MCF 10A (cell line): ENCODE data around the gene ADGRG6. TPM values are rescaled to one million over a fixed set of nuclear protein-coding genes. Genes with fewer than 3 reads are reported as not detected.

Experiments used
- BruUV-seq: library from RNA; stranded (reverse); fragments of 400-500 nt; replicated peaks from 2 replicates; lab custom pipeline; 2021; lab: Mats Ljungman, UMichigan
- CTCF ChIA-PET: fragments of 300-600 bp; sonication (Branson Sonifier 250); formaldehyde crosslinking; extraction: SDS; loops from one replicate; lab custom pipeline; 2021; ENCODE audit warnings: antibody characterized with exemption, inconsistent platforms; lab: Yijun Ruan, JAX
- POLR2A ChIA-PET: fragments of 300-600, 350-650 bp; sonication (Branson Sonifier 250); formaldehyde crosslinking; extraction: SDS; loops from one replicate; lab custom pipeline; 2020; ENCODE audit warnings: antibody characterized with exemption, inconsistent platforms; lab: Yijun Ruan, JAX
- DNase-seq: peaks from one replicate; pipeline ENCODE4 v3.0.0-alpha.2; 2018; ENCODE audit not compliant: unreplicated experiment
- H3K27ac Mint-ChIP-seq: one replicate; pipeline ENCODE4 v1.8.0; 2022; ENCODE audit warnings: mild to moderate bottlenecking, low read depth, mixed read lengths; ENCODE audit not compliant: unreplicated experiment
- H3K27me3 Mint-ChIP-seq: one replicate; pipeline ENCODE4 v1.8.0; 2022; ENCODE audit warnings: mixed read lengths; ENCODE audit not compliant: insufficient read depth, unreplicated experiment
- H3K36me3 Mint-ChIP-seq: one replicate; pipeline ENCODE4 v1.8.0; 2022; ENCODE audit warnings: mild to moderate bottlenecking, moderate library complexity, mixed read lengths; ENCODE audit not compliant: insufficient read depth, unreplicated experiment
- H3K4me1 Mint-ChIP-seq: one replicate; pipeline ENCODE4 v1.8.0; 2022; ENCODE audit warnings: mixed read lengths; ENCODE audit not compliant: insufficient read depth, unreplicated experiment
- H3K4me3 Mint-ChIP-seq: one replicate; pipeline ENCODE4 v1.8.0; 2022; ENCODE audit warnings: mild to moderate bottlenecking, moderate library complexity, mixed read lengths; ENCODE audit not compliant: unreplicated experiment
- H3K9me3 Mint-ChIP-seq: one replicate; pipeline ENCODE4 v1.8.0; 2022; ENCODE audit warnings: mixed read lengths; ENCODE audit not compliant: unreplicated experiment
- CTCF ChIP-seq: fragments of 200-600 bp; IDR thresholded peaks from one replicate; pipeline ENCODE4 v1.8.0; 2022; ENCODE audit warnings: antibody characterized with exemption, mild to moderate bottlenecking; ENCODE audit not compliant: unreplicated experiment
- intact Hi-C: fragments of 100-400 bp; cut with micrococcal nuclease; formaldehyde crosslinking; loops from 2 replicates; pipeline ENCODE4 v1.14.1; 2022
- total RNA-seq: library from RNA; stranded (reverse); gene quantifications from 2 replicates; pipeline ENCODE4 v1.2.3, GENCODE V29; 2022

ADGRG6 gene
- total RNA-seq, 1 experiment from 2014 or later, result 44.2 TPM

GRCh38 chr6:142474531-142475289 lies 172.9 kb downstream of the ADGRG6 start:
- DNase-seq, result peak; percentile 72
- POLR2A ChIA-PET, result interaction anchor here (0.8 to 1.2 kb wide), 4 partner anchors 8 to 283 kb away, joined by 3 to 4 read pairs (median 4); no protein-coding TSS in a partner anchor

GRCh38 chr6:142476452-142476851 lies 174.6 kb downstream of the ADGRG6 start:
- peaks cover 5% of the 10 kb centered on the region for H3K4me1 Mint-ChIP-seq
- ChIA-PET POLR2A (no interaction called here), CTCF (interaction anchor here (0.8 to 3.8 kb wide), 7 partner anchors 8 to 1025 kb away, joined by 3 to 17 read pairs (median 4); no protein-coding TSS in a partner anchor)
- no peak for TF ChIP-seq CTCF
- H3K4me3 Mint-ChIP-seq, result no peak overlapping the region
- H3K36me3 Mint-ChIP-seq, result no peaks in the 10 kb centered on the region
- H3K9me3 Mint-ChIP-seq, result no peaks in the 10 kb centered on the region
- H3K27ac Mint-ChIP-seq, result no peak overlapping the region
- no peak for DNase-seq
- no TSS peak for BruUV-seq
- intact Hi-C loops, result loop anchor here (10.0 kb wide), 2 partner anchors 1028 to 1538 kb away; no protein-coding TSS in a partner anchor
- no peaks in the 10 kb centered on the region for H3K27me3 Mint-ChIP-seq

More at GRCh38 chr6:142474531-142475289, 172.9 kb downstream of the ADGRG6 start:
- H3K27me3 Mint-ChIP-seq, result peaks cover 5% of the 10 kb centered on the region
- H3K36me3 Mint-ChIP-seq, result no peaks in the 10 kb centered on the region
- no peak overlapping the region for H3K4me3 Mint-ChIP-seq
- H3K9me3 Mint-ChIP-seq, result no peaks in the 10 kb centered on the region
- intact Hi-C loops, result loop anchor here (1.0 to 10.0 kb wide), 9 partner anchors 64 to 1540 kb away; partner anchors contain the start of genes NMBR and VTA1
- CTCF ChIA-PET, result interaction anchor here (0.5 to 3.8 kb wide), 52 partner anchors 10 to 1216 kb away, joined by 3 to 17 read pairs (median 3); no protein-coding TSS in a partner anchor
- H3K4me1 Mint-ChIP-seq, result peaks cover 7% of the 10 kb centered on the region
- H3K27ac Mint-ChIP-seq, result no peak overlapping the region
- peak; percentile 66 for TF ChIP-seq CTCF
- BruUV-seq, result no TSS peak

- no TSS peak for BruUV-seq
- H3K9me3 Mint-ChIP-seq, result no peaks in the 10 kb centered on the region
- ChIA-PET POLR2A (interaction anchor here (0.6 kb wide), 1 partner anchor 65 kb away, joined by 3 read pairs; no protein-coding TSS in a partner anchor), CTCF (interaction anchor here (0.6 to 2.0 kb wide), 6 partner anchors 11 to 1535 kb away, joined by 3 to 9 read pairs (median 4); no protein-coding TSS in a partner anchor)
- H3K4me3 Mint-ChIP-seq, result no peak overlapping the region
- intact Hi-C loops, result loop anchor here (10.0 kb wide), 2 partner anchors 1027 to 1537 kb away; no protein-coding TSS in a partner anchor
- H3K27me3 Mint-ChIP-seq, result no peaks in the 10 kb centered on the region
- H3K4me1 Mint-ChIP-seq, result peaks cover 5% of the 10 kb centered on the region
- H3K27ac Mint-ChIP-seq, result no peak overlapping the region
- DNase-seq, result peak; percentile 27
- H3K36me3 Mint-ChIP-seq, result no peaks in the 10 kb centered on the region
- no peak for TF ChIP-seq CTCF
These were observed 176.3 kb downstream of the ADGRG6 start for GRCh38 chr6:142478117-142478516.

DNA sequence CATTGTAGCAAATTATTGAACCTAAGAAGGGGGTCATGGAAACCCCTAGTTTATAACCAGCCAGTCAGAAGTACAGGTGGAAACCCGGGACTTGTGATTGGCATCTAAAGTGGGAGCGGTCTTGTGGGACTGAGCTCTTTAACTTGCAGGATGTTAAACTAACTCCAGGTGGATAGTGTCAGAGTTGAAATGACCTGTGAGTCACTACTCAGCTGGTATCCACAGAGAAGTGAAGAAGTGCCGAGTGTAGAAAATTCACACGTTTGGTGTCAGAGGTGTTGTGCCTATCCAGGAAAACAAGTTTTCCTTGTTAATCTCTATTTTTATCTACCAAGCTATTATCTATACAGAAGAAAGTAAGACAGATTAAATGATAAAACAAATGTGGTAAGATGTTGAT lies 179.7 kb downstream of the ADGRG6 start:
- Mint-ChIP-seq H3K4me1 (no peaks in the 10 kb centered on the region), H3K27me3 (no peaks in the 10 kb centered on the region), H3K36me3 (no peaks in the 10 kb centered on the region), H3K27ac (no peak overlapping the region), H3K9me3 (no peaks in the 10 kb centered on the region), H3K4me3 (no peak overlapping the region)
- no TSS peak for BruUV-seq
- TF ChIP-seq CTCF, result no peak
- intact Hi-C loops, result no loop called here
- POLR2A ChIA-PET, result interaction anchor here (0.5 to 0.7 kb wide), 2 partner anchors 15 to 580 kb away, joined by 3 read pairs; no protein-coding TSS in a partner anchor
- CTCF ChIA-PET, result interaction anchor here (0.7 to 2.2 kb wide), 4 partner anchors 9 to 916 kb away, joined by 3 to 8 read pairs (median 6); no protein-coding TSS in a partner anchor
- no peak for DNase-seq
